CD4-positive, CD25-positive, alpha-beta regulatory T cell (primary cell): ENCODE results near the gene FBXO45. TPM values are rescaled to one million over a fixed set of nuclear protein-coding genes. Genes with fewer than 3 reads are reported as not detected.
"Not testable (repeated sequence)": the region's sequence is repeated elsewhere in the genome, so short reads cannot be mapped to it uniquely, and the experiment has no call there.

ENCODE experiments used
- ATAC-seq, 2 donors: fragments of 150-1000 bp; cut with Tn5 transposase; one replicate each; pipeline ENCODE4 v1.10.0; 2021; ENCODE audit warnings: low read depth in 2 of 2, moderate number of reproducible peaks in 2 of 2, moderate library complexity in 1 of 2
- DNase-seq, 3 donors: peaks; one replicate each; pipeline versions ENCODE4 v3.0.0 to v3.0.0-alpha.2; 2012 to 2022; ENCODE audit warnings: mixed read lengths in 1 of 3
- H3K27ac ChIP-seq: one replicate; pipeline ENCODE4 v1.7.0; 2013; ENCODE audit warnings: mild to moderate bottlenecking, low read length; ENCODE audit not compliant: insufficient read depth, poor library complexity, severe bottlenecking
- H3K27me3 ChIP-seq: one replicate; pipeline ENCODE4 v1.7.0; 2013; ENCODE audit warnings: low read length; ENCODE audit not compliant: control insufficient read depth, insufficient read depth
- H3K36me3 ChIP-seq: one replicate; pipeline ENCODE4 v1.7.0; 2013; ENCODE audit warnings: mild to moderate bottlenecking, low read length, moderate library complexity; ENCODE audit not compliant: control insufficient read depth, insufficient read depth
- H3K4me1 ChIP-seq: 2 replicates; pipeline ENCODE4 v1.7.0; 2013; ENCODE audit warnings: mild to moderate bottlenecking, low read length; ENCODE audit not compliant: insufficient read depth, control insufficient read depth, poor library complexity, severe bottlenecking
- H3K4me3 ChIP-seq: one replicate; pipeline ENCODE4 v1.7.0; 2013; ENCODE audit warnings: low read depth, mild to moderate bottlenecking, low read length, moderate library complexity
- H3K9me3 ChIP-seq, 2 experiments: 1 replicate in 1 of 2; 2 replicates in 1 of 2; pipeline ENCODE4 v1.7.0; 2013; ENCODE audit warnings: low read length in 2 of 2, mild to moderate bottlenecking in 1 of 2, moderate library complexity in 1 of 2; ENCODE audit not compliant: control insufficient read depth in 2 of 2
- H3K27ac Mint-ChIP-seq, 3 donors: one replicate each; pipeline ENCODE4 v1.8.0; 2020 to 2022; ENCODE audit warnings: mild to moderate bottlenecking in 3 of 3, mixed read lengths in 3 of 3, moderate library complexity in 2 of 3
- H3K27me3 Mint-ChIP-seq: one replicate; pipeline ENCODE4 v1.8.0; 2022; ENCODE audit warnings: mild to moderate bottlenecking, mixed read lengths
- H3K36me3 Mint-ChIP-seq: one replicate; pipeline ENCODE4 v1.8.0; 2020; ENCODE audit warnings: mixed read lengths
- H3K4me1 Mint-ChIP-seq, 4 donors: one replicate each; pipeline ENCODE4 v1.8.0; 2020 to 2022; ENCODE audit warnings: mixed read lengths in 4 of 4, mild to moderate bottlenecking in 1 of 4
- H3K4me3 Mint-ChIP-seq, 4 donors: one replicate each; pipeline ENCODE4 v1.8.0; 2020 to 2022; ENCODE audit warnings: mild to moderate bottlenecking in 4 of 4, mixed read lengths in 4 of 4, moderate library complexity in 3 of 4
- H3K9me3 Mint-ChIP-seq, 7 donors: one replicate each; pipeline ENCODE4 v1.8.0; 2020 to 2022; ENCODE audit warnings: mixed read lengths in 7 of 7, mild to moderate bottlenecking in 3 of 7, moderate library complexity in 2 of 7
- polyA plus RNA-seq, 4 donors: library from polyadenylated mRNA; unstranded; fragments of 300-500 nt; fragmentation: Illumina TruSeq; gene quantifications; one replicate each; pipeline ENCODE4 v1.2.3, GENCODE V29; 2021
- total RNA-seq: library from RNA; stranded (reverse); gene quantifications from one replicate; pipeline ENCODE4 v1.2.3, GENCODE V29; 2022

Gene FBXO45, protein sequence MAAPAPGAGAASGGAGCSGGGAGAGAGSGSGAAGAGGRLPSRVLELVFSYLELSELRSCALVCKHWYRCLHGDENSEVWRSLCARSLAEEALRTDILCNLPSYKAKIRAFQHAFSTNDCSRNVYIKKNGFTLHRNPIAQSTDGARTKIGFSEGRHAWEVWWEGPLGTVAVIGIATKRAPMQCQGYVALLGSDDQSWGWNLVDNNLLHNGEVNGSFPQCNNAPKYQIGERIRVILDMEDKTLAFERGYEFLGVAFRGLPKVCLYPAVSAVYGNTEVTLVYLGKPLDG
- total RNA-seq (9.1 TPM), polyA plus RNA-seq (1 to 10 TPM; 3.2 to 8.2 (median 4.6) TPM)

DNA sequence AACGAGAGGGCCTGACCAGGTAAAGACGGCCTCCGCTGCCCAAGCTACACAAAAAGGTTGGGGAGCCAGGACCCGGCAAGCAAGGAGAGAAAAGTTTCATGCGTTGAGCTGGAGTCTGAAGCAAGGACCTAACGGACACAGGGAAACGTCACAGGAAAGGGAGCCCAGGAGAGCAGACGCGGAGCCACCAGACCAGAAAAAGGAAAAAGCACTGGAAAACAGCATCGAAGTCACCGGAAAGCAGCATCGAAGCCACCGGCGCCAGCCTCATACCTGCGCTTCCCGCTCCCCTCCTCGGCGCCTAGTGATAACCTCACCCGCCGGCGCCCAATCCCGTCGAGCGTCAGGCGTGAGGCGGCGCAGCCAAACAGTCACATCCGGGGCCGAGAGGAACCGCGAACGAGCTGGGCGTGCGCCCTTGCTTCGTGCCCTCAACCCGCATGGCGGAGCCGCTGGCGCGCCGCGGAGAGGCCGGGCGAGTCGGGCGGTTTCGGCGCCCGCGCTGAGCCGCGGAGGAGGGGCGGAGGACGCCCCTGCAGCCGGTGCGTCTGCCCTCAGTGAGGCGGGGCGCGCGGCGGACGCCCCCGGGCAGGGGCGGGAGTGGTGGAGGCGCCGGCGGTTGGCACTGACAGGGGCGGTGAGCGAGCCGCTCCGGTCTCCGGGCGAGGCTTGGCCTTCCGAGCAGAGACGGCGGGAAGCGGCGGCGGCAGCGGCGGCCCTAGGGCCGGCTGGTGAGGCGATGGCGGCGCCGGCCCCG is at the start of gene FBXO45, which contains the start of gene WDR53:
TSS of gene FBXO45 (plus strand) at position 415 of the 757 bp plus-strand sequence. CDS start at position 740, 325 bp downstream.
TSS of gene WDR53 (minus strand) at position 309 of the 757 bp plus-strand sequence. CDS start 7,079 bp downstream, outside the sequence.
- no peaks in the 10 kb centered on the region for H3K27me3 ChIP-seq
- H3K4me1 ChIP-seq = peaks cover 47% of the 10 kb centered on the region
- peak within 1 kb of the TSS; percentile 97 to 99 (median 98) for H3K4me3 Mint-ChIP-seq
- peak within 1 kb of the TSS; percentile 94 to 98 (median 98) for H3K27ac Mint-ChIP-seq
- H3K27ac ChIP-seq = peak within 1 kb of the TSS; percentile 91
- H3K27me3 Mint-ChIP-seq = no peaks in the 10 kb centered on the region
- H3K9me3 ChIP-seq = no peaks in the 10 kb centered on the region
- H3K9me3 Mint-ChIP-seq = peaks cover 0 to 2% (median 0%) of the 10 kb centered on the region in 7 donors
- H3K4me3 ChIP-seq = peak within 1 kb of the TSS; percentile 98
- H3K4me1 Mint-ChIP-seq = peaks cover 18 to 59% (median 30%) of the 10 kb centered on the region in 4 donors
- H3K36me3 ChIP-seq = no peaks in the 10 kb centered on the region
- ATAC-seq (peak; percentile 92 to 93), DNase-seq (peak; percentile 94 to 98 (median 95))
- H3K36me3 Mint-ChIP-seq = no peaks in the 10 kb centered on the region

DNA sequence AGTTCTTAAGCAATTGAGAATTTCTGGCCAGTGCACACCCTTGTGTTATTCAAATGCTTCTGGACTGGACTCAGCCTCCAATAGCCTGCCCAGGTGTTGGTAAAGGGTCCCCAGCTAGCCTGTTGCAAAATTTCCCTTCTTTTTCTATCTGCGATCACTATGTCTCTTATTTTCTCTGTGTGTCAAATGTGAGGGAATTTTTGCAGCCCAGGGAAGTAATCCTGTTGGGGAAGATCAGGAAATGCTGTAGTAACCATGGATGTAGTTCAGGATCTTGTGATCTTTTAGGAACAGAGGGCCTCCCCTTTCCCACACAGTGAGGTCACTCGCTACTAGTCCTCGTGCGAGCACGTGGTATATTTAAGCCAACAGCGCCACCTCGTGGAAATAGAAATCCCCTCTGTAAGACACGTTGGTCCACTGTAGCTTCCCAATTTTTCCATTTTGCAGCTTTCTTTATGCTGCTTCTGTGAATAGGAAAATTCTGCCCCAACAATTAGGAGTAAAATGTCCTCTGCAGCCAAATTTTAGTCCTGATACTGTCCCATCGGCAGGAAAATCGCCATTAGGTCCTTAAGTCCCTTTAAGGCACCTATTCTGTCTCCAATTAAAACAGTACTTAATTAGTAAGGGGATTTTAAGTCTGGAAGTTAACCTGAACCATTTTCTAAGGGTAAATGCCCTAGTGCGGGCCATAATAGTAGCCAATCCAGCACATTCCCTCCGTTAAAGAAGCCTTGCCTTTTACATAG is 49.3 kb upstream of the FBXO45 start:
- Histone ChIP-seq H3K4me3 (no peak overlapping the region), H3K27me3 (peaks cover 2% of the 10 kb centered on the region), H3K9me3 (peaks cover 38 to 55% of the 10 kb centered on the region in 2 experiments), H3K36me3 (no peaks in the 10 kb centered on the region), H3K27ac (no peak overlapping the region), H3K4me1 (no peaks in the 10 kb centered on the region)
- peaks cover 0 to 46% (median 18%) of the 10 kb centered on the region in 7 donors for H3K9me3 Mint-ChIP-seq
- H3K4me1 Mint-ChIP-seq = no peaks in the 10 kb centered on the region
- DNase-seq = peak in 2 of 3 donors; percentile 23 to 59
- H3K27me3 Mint-ChIP-seq = no peaks in the 10 kb centered on the region
- H3K27ac Mint-ChIP-seq = no peak overlapping the region
- ATAC-seq = no peak
- H3K36me3 Mint-ChIP-seq = peaks cover 4% of the 10 kb centered on the region
- no peak overlapping the region for H3K4me3 Mint-ChIP-seq

DNA sequence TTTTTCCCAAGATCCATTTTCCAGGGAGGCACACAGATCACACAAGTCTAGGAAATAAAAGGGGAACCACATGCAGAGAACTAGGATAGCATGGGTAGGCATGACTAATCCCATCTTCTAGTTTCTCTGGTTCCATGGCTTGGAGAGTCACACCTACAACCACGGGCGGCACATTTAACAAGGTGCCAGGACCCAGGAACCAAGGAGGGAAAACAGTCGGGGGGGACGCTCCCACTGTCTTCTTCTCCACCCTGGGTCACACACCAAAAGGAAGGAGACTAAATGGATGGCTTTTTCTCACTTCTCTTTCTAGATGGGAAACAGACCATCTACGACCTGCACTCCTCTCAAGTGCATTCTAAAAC is 48.8 kb upstream of the FBXO45 start:
- ATAC-seq = no peak
- no peaks in the 10 kb centered on the region for H3K27me3 Mint-ChIP-seq
- Histone ChIP-seq H3K27me3 (peaks cover 2% of the 10 kb centered on the region), H3K9me3 (peaks cover 38 to 55% of the 10 kb centered on the region in 2 experiments), H3K4me1 (no peaks in the 10 kb centered on the region), H3K27ac (no peak overlapping the region), H3K4me3 (no peak overlapping the region), H3K36me3 (no peaks in the 10 kb centered on the region)
- H3K27ac Mint-ChIP-seq = no peak overlapping the region
- H3K4me3 Mint-ChIP-seq = no peak overlapping the region
- H3K9me3 Mint-ChIP-seq = peaks cover 0 to 46% (median 18%) of the 10 kb centered on the region in 7 donors
- peaks cover 4% of the 10 kb centered on the region for H3K36me3 Mint-ChIP-seq
- no peaks in the 10 kb centered on the region for H3K4me1 Mint-ChIP-seq
- peak in 1 of 3 donors; percentile 20 for DNase-seq

DNA sequence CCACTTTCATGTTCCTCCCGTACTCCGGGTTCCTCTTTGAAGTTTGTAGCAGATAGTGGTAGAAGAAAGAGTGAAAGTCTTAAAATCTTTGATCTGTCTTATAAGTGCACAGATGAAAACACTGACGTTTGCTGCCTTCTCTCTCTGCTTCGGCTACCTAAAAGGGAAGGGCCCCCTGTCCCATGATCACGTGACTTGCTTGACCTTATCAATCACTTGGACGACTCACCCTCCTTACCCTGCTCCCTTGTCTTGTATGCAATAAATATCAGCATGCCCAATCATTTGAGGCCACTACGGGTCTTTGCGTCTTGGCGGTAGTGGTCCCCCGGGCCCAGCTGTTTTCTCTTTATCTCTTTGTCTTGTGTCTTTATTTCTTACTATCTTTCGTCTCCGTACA is 47.2 kb upstream of the FBXO45 start:
- H3K27me3 Mint-ChIP-seq, H3K36me3 ChIP-seq, H3K27ac Mint-ChIP-seq, DNase-seq, H3K4me3 Mint-ChIP-seq, H3K4me1 ChIP-seq, H3K27me3 ChIP-seq, H3K4me1 Mint-ChIP-seq, ATAC-seq, H3K27ac ChIP-seq, H3K36me3 Mint-ChIP-seq, H3K4me3 ChIP-seq: not testable (repeated sequence)
- H3K9me3 Mint-ChIP-seq = peaks cover 0 to 46% (median 15%) of the 10 kb centered on the region in 7 donors
- H3K9me3 ChIP-seq = peaks cover 38 to 55% of the 10 kb centered on the region in 2 experiments

DNA sequence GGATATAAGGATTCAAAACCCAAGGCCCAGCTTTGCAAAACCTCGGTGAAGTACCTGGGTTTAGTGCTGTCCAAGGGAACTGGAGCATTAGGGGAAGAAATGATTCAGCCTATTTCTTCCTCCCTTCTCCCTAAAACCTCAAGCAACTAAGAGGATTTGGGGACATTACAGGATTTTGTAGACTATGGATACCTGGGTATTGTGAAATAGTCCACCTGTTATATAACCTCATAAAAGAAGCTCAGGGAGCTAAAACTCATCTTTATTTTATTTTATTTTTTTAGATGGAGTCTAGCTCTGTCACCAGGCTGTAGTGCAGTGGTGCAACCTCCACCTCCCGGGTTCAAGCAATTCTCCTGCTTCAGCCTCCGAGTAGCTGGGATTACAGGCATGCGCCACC is 44.6 kb upstream of the FBXO45 start:
- H3K4me3 Mint-ChIP-seq = peak overlapping the region in 1 of 4 donors; percentile 74
- Histone ChIP-seq H3K27ac (no peak overlapping the region), H3K27me3 (no peaks in the 10 kb centered on the region), H3K36me3 (no peaks in the 10 kb centered on the region), H3K4me3 (no peak overlapping the region), H3K4me1 (peaks cover 7% of the 10 kb centered on the region), H3K9me3 (peaks cover 24 to 37% of the 10 kb centered on the region in 2 experiments)
- H3K27ac Mint-ChIP-seq = no peak overlapping the region
- ATAC-seq (no peak), DNase-seq (no peak)
- H3K36me3 Mint-ChIP-seq = peaks cover 4% of the 10 kb centered on the region
- H3K4me1 Mint-ChIP-seq = peaks cover 0 to 7% (median 5%) of the 10 kb centered on the region in 4 donors
- H3K9me3 Mint-ChIP-seq = peaks cover 0 to 33% (median 15%) of the 10 kb centered on the region in 7 donors
- H3K27me3 Mint-ChIP-seq = no peaks in the 10 kb centered on the region

DNA sequence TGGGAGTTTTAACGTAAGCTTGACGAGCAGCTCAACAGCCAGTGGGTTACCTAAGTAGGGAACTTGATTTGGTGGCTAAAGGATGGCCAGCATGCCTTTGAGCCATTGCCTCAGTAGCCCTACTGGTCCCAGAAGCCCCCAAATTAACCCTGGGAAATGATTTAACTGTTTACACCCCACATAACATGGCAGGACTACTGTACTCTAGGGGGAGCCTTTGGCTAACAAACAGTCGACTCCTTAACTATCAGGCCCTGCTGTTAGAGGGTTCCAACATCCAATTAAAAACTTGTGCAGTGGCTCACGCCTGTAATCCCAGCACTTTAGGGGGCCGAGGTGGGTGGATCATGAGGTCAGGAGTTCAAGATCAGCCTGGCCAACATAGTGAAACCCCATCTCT is 43.9 kb upstream of the FBXO45 start:
- no peak overlapping the region for H3K27ac Mint-ChIP-seq
- H3K9me3 Mint-ChIP-seq = peaks cover 0 to 26% (median 13%) of the 10 kb centered on the region in 7 donors
- peaks cover 0 to 9% (median 5%) of the 10 kb centered on the region in 4 donors for H3K4me1 Mint-ChIP-seq
- ATAC-seq (no peak), DNase-seq (peak in 1 of 3 donors; percentile 32)
- H3K4me3 Mint-ChIP-seq = no peak overlapping the region
- Histone ChIP-seq H3K27me3 (no peaks in the 10 kb centered on the region), H3K9me3 (peaks cover 17 to 31% of the 10 kb centered on the region in 2 experiments), H3K4me1 (peaks cover 11% of the 10 kb centered on the region), H3K27ac (no peak overlapping the region), H3K4me3 (no peak overlapping the region), H3K36me3 (no peaks in the 10 kb centered on the region)
- peaks cover 4% of the 10 kb centered on the region for H3K36me3 Mint-ChIP-seq
- no peaks in the 10 kb centered on the region for H3K27me3 Mint-ChIP-seq

DNA sequence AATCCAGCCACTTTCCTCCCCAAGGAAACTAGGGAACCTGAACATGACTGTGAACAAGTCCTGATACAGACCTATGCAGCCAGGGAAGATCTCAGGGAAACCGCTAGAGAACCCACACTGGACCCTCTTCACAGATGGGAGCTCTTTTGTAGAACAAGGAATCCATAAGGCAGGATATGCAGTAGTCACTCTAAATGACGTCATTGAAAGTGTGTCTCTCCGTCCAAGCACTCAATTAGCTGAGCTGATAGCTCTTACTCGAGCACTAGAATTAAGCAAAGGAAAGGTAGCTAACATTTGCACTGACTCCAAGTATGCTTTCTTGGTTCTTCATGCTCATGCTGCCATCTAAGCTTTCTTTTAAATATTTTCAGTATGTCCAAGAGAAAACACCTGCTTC is 43.3 kb upstream of the FBXO45 start:
- Histone ChIP-seq H3K4me1 (peaks cover 11% of the 10 kb centered on the region), H3K4me3 (no peak overlapping the region), H3K27me3 (no peaks in the 10 kb centered on the region), H3K36me3 (no peaks in the 10 kb centered on the region), H3K9me3 (peaks cover 11 to 24% of the 10 kb centered on the region in 2 experiments), H3K27ac (no peak overlapping the region)
- Mint-ChIP-seq H3K4me3 (no peak overlapping the region), H3K9me3 (peaks cover 0 to 20% (median 11%) of the 10 kb centered on the region in 7 donors), H3K4me1 (peaks cover 2 to 9% (median 5%) of the 10 kb centered on the region in 4 donors), H3K36me3 (peaks cover 4% of the 10 kb centered on the region), H3K27ac (peak overlapping the region in 1 of 3 donors; percentile 38), H3K27me3 (no peaks in the 10 kb centered on the region)
- no peak for DNase-seq
- ATAC-seq = no peak
